ENCODE data around the gene ATP6V1C2. TPM values are rescaled to one million over a fixed set of nuclear protein-coding genes. Genes with fewer than 3 reads are reported as not detected.

Gene ATP6V1C2
- total RNA-seq, 1 donor from 2014 or later = 0.26 TPM

- TF ChIP-seq, protein P1, sequence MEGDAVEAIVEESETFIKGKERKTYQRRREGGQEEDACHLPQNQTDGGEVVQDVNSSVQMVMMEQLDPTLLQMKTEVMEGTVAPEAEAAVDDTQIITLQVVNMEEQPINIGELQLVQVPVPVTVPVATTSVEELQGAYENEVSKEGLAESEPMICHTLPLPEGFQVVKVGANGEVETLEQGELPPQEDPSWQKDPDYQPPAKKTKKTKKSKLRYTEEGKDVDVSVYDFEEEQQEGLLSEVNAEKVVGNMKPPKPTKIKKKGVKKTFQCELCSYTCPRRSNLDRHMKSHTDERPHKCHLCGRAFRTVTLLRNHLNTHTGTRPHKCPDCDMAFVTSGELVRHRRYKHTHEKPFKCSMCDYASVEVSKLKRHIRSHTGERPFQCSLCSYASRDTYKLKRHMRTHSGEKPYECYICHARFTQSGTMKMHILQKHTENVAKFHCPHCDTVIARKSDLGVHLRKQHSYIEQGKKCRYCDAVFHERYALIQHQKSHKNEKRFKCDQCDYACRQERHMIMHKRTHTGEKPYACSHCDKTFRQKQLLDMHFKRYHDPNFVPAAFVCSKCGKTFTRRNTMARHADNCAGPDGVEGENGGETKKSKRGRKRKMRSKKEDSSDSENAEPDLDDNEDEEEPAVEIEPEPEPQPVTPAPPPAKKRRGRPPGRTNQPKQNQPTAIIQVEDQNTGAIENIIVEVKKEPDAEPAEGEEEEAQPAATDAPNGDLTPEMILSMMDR (IDR thresholded peaks at IDR 0.05; ENCODE audit: insufficient read depth, low read length, severe bottlenecking) = no peak
- Histone ChIP-seq H3K4me3 (ENCODE audit: low read depth, low read length) (no peak overlapping the region), H3K36me3 (ENCODE audit: control insufficient read depth, insufficient read depth, low read length) (peaks cover 1% of the 10 kb centered on the region), H3K27me3 (ENCODE audit: control insufficient read depth, insufficient read depth, low read length) (no peaks in the 10 kb centered on the region)
- FAIRE-seq (no peak), DNase-seq (ENCODE audit: low read depth) (no peak)
These were observed 35.2 kb upstream of the ATP6V1C2 start for GRCh38 chr2:10686176-10686730.

GRCh38 chr2:10688921-10689807 lies 32.3 kb upstream of the ATP6V1C2 start:
- TF ChIP-seq, protein P1 (IDR thresholded peaks at IDR 0.05; ENCODE audit: insufficient read depth, low read length, severe bottlenecking) = no peak
- DNase-seq (ENCODE audit: low read depth) = no peak
- Histone ChIP-seq H3K36me3 (ENCODE audit: control insufficient read depth, insufficient read depth, low read length) (peaks cover 1% of the 10 kb centered on the region), H3K4me3 (ENCODE audit: low read depth, low read length) (peak overlapping the region; percentile 100), H3K27me3 (ENCODE audit: control insufficient read depth, insufficient read depth, low read length) (no peaks in the 10 kb centered on the region)
- no peak for FAIRE-seq

DNA sequence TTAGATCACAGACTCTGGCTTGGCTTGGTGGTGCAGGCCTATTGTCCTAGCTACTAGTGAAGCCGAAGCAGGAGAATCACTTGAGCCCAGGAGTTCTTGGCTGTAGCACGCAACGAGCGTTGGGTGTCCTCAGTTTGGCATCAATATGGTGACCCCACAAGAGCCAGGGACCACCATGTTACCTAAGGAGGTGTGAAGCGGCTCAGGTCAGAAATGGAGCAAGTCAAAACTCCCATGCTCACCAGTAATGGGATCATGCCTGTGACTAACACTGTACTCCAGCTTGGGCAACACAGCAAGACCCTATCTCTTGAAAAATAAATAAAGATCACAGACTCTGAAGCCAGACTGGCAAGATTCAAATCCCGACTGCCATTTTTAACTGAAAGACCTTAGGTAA lies 29.9 kb upstream of the ATP6V1C2 start:
- Histone ChIP-seq H3K4me3 (ENCODE audit: low read depth, low read length) (no peak overlapping the region), H3K27me3 (ENCODE audit: control insufficient read depth, insufficient read depth, low read length) (no peaks in the 10 kb centered on the region), H3K36me3 (ENCODE audit: control insufficient read depth, insufficient read depth, low read length) (no peaks in the 10 kb centered on the region)
- DNase-seq (ENCODE audit: low read depth) = no peak
- TF ChIP-seq, protein P1 (IDR thresholded peaks at IDR 0.05; ENCODE audit: insufficient read depth, low read length, severe bottlenecking) = no peak
- no peak for FAIRE-seq

GRCh38 chr2:10700078-10700803 lies 21.2 kb upstream of the ATP6V1C2 start:
- Histone ChIP-seq H3K36me3 (ENCODE audit: control insufficient read depth, insufficient read depth, low read length) (no peaks in the 10 kb centered on the region), H3K27me3 (ENCODE audit: control insufficient read depth, insufficient read depth, low read length) (no peaks in the 10 kb centered on the region), H3K4me3 (ENCODE audit: low read depth, low read length) (no peak overlapping the region)
- FAIRE-seq (no peak), DNase-seq (ENCODE audit: low read depth) (no peak)
- TF ChIP-seq, protein P1 (IDR thresholded peaks at IDR 0.05; ENCODE audit: insufficient read depth, low read length, severe bottlenecking) = no peak

DNA sequence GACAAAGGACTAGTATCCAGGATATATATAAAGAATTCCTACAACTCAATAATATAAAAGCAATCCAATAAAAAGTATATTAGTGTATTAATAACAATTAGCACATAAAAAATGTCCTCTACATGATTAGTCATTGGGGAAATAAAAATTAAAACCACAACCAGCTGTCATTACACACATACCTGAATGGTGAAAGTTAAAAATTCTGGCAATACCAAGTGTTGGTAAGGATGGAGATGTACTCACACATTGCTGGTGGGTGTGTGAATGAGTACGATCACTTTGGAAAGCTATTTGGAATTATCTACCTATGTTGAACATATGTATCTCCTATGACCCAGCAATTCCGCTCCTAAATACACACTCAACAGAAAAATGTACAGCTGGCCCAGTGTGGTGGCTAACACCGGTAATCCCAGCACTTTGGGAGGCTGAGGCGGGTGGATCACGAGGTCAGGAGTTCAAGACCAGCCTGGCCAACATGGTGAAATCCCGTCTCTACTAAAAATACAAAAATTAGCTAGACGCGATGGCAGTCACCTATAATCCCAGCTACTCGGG lies 17.3 kb upstream of the ATP6V1C2 start:
- no peak overlapping the region for H3K4me3 ChIP-seq (ENCODE audit: low read depth, low read length)
- TF ChIP-seq, protein P1 (IDR thresholded peaks at IDR 0.05; ENCODE audit: insufficient read depth, low read length, severe bottlenecking) = no peak
- FAIRE-seq (no peak), DNase-seq (ENCODE audit: low read depth) (peak; percentile 44)
- H3K36me3 ChIP-seq (ENCODE audit: control insufficient read depth, insufficient read depth, low read length) = no peaks in the 10 kb centered on the region
- no peaks in the 10 kb centered on the region for H3K27me3 ChIP-seq (ENCODE audit: control insufficient read depth, insufficient read depth, low read length)

Data from bronchial epithelial cell (primary cell).